Lower lobe of right lung (tissue), 2 donors: ENCODE results near the gene QSOX1. TPM values are rescaled to one million over a fixed set of nuclear protein-coding genes. Genes with fewer than 3 reads are reported as not detected.

ENCODE experiments used
- ATAC-seq, 2 donors: fragments of 200-7000 bp; cut with Tn5 transposase; one replicate each; pipeline ENCODE4 v1.9.1; 2020 to 2022; ENCODE audit warnings: mild to moderate bottlenecking in 2 of 2, moderate library complexity in 2 of 2
- DNase-seq: peaks from one replicate; pipeline ENCODE4 v3.0.0-alpha.2; 2020
- H3K27ac ChIP-seq: fragments of 200-600 bp; one replicate; pipeline ENCODE4 v1.8.0; 2022
- H3K27me3 ChIP-seq: fragments of 200-600 bp; one replicate; pipeline ENCODE4 v1.8.0; 2022; ENCODE audit warnings: low read depth
- H3K36me3 ChIP-seq: fragments of 200-600 bp; one replicate; pipeline ENCODE4 v1.8.0; 2022; ENCODE audit warnings: mild to moderate bottlenecking
- H3K4me1 ChIP-seq: fragments of 200-600 bp; one replicate; pipeline ENCODE4 v1.8.0; 2022
- H3K4me3 ChIP-seq: fragments of 200-600 bp; one replicate; pipeline ENCODE4 v1.8.0; 2022; ENCODE audit warnings: mild to moderate bottlenecking
- H3K9me3 ChIP-seq: fragments of 200-600 bp; one replicate; pipeline ENCODE4 v1.8.0; 2022
- CTCF ChIP-seq: fragments of 200-600 bp; IDR thresholded peaks from one replicate; pipeline ENCODE4 v1.8.0; 2022; ENCODE audit warnings: antibody characterized with exemption, mild to moderate bottlenecking
- intact Hi-C: fragments of 100-400 bp; cut with DNase I; formaldehyde crosslinking; loops from one replicate; pipeline ENCODE4 v1.11.0; 2022
- total RNA-seq: library from RNA; stranded (reverse); fragmentation: NEBNext Ultra II Directional; extraction: Animal tissue kit (Norgen Biotek cat#: 25700); gene quantifications from one replicate; pipeline ENCODE4 v1.2.1, GENCODE V29; 2021
- donor health status: DM: no; HTN: yes; CAD: no; lungs with severe emphysema.

The QSOX1 gene
- total RNA-seq, 1 donor from 2014 or later, result 241 TPM

GRCh38 chr1:180225403-180225802 lies 70.7 kb downstream of the QSOX1 start:
- H3K27me3 ChIP-seq, result peaks cover 59% of the 10 kb centered on the region
- no peaks in the 10 kb centered on the region for H3K36me3 ChIP-seq
- intact Hi-C loops, result no loop called here
- ATAC-seq, result no peak
- peaks cover 14% of the 10 kb centered on the region for H3K4me1 ChIP-seq
- no peak overlapping the region for H3K27ac ChIP-seq
- no peak overlapping the region for H3K4me3 ChIP-seq
- no peak for TF ChIP-seq CTCF
- no peak for DNase-seq
- no peaks in the 10 kb centered on the region for H3K9me3 ChIP-seq

DNA sequence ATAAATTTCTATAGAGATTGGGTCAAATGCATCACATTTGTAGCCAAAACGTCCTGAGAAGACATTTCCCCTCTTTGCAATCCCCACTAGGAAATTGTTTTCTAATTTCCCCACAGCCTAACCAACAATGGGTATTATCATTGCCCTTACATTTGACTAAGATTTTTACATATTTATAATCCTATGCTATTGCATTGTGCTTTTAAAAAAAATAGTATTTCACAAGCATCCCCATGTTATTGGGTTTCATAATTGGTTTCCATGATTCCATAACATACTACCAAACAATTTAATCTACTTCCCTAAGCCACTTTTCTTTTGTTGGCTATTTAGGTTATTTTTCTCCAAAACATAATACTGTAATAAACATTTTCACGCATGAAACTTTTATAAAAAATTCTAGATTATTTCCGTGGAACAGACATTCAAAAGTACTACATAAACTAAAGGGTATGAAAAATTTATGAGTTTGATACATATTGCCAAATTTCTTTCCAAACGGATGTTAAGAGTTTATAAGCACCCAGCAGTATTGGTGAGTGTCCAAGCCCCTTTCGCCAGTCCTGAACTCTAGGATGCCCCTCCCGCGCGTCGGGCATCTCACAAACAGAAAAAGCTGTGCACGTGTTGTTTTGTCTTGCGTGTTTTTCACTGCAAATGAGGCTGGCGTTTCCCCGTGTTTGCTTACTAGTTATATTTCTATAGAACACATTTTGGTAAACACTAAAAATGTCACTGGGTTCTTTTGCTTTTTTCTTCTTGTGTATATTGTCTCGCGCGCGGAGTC lies 73.4 kb downstream of the QSOX1 start:
- H3K4me1 ChIP-seq, result peaks cover 35% of the 10 kb centered on the region
- H3K27me3 ChIP-seq, result peaks cover 85% of the 10 kb centered on the region
- no peak overlapping the region for H3K4me3 ChIP-seq
- no peak for TF ChIP-seq CTCF
- no peaks in the 10 kb centered on the region for H3K36me3 ChIP-seq
- ATAC-seq, result no peak
- no peak overlapping the region for H3K27ac ChIP-seq
- intact Hi-C loops, result no loop called here
- no peaks in the 10 kb centered on the region for H3K9me3 ChIP-seq
- DNase-seq, result no peak

DNA sequence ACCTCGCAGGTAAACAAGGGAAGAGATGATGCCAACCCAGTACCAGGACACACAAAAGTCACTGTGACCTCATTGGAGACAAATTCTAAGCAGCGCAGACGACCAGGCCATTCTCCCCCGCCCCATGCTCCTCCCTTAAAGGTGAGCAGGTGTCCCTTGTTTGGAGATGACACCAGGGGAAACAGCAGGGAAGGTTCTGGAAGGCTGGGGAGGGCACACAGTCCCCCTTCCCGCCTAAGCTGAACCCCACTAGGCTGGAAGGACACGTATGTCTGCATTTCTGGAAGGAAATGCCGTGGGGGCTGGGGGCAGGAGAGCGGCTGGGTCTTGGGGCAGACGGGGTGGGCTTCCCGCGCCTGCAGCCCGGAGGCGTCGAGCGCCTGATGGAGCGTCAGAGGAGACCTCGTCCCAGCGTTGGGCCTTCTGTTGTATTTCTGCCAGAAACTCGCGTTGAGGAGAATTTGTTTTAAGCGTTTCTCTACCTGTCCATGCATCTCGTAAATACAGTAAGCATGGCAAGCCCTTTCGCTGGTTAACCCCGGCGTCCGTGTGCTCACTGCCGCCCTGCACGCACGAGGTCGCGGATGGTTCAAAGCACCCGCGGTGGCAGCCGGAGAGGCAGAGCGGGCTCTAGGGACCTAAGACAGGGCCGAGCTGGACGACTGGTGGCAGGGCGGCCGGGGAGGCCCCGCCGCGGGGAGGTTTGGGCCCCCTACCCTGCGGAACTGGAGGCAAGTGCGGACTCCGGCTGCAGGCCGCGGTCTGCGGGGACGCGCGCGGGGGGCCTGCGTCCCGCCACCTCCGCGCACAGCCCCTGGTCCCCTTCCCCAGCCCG lies 74.2 kb downstream of the QSOX1 start:
- TF ChIP-seq CTCF, result no peak
- ATAC-seq (peak; percentile 25 to 35), DNase-seq (no peak)
- peak overlapping the region; percentile 70 for H3K4me3 ChIP-seq
- peaks cover 94% of the 10 kb centered on the region for H3K27me3 ChIP-seq
- intact Hi-C loops, result no loop called here
- H3K27ac ChIP-seq, result no peak overlapping the region
- H3K4me1 ChIP-seq, result peaks cover 42% of the 10 kb centered on the region
- H3K36me3 ChIP-seq, result no peaks in the 10 kb centered on the region
- H3K9me3 ChIP-seq, result no peaks in the 10 kb centered on the region

- Histone ChIP-seq H3K9me3 (no peaks in the 10 kb centered on the region), H3K27ac (no peak within 1 kb of the TSS), H3K4me3 (peak within 1 kb of the TSS; percentile 70), H3K4me1 (peaks cover 51% of the 10 kb centered on the region), H3K36me3 (no peaks in the 10 kb centered on the region), H3K27me3 (peaks cover 98% of the 10 kb centered on the region)
- TF ChIP-seq CTCF, result no peak
- DNase-seq, result no peak
- peak; percentile 51 to 56 for ATAC-seq
- intact Hi-C loops, result no loop called here
Measured at GRCh38 chr1:180229483-180230415, 75.1 kb downstream of the QSOX1 start, which contains the start of gene LHX4. Gene LHX4, plus strand, starts transcription at chr1:180230264. Its CDS starts 266 bp downstream, at chr1:180230530.

GRCh38 chr1:180230416-180230790 lies 75.7 kb downstream of the QSOX1 start:
- Histone ChIP-seq H3K27ac (no peak overlapping the region), H3K4me1 (peaks cover 57% of the 10 kb centered on the region), H3K27me3 (peaks cover 98% of the 10 kb centered on the region), H3K36me3 (no peaks in the 10 kb centered on the region), H3K9me3 (no peaks in the 10 kb centered on the region), H3K4me3 (peak overlapping the region; percentile 70)
- DNase-seq, result no peak
- TF ChIP-seq CTCF, result no peak
- intact Hi-C loops, result no loop called here
- ATAC-seq, result peak in 1 of 2 donors; percentile 3
